ENCODE results near the gene BACH2. TPM values are rescaled to one million over a fixed set of nuclear protein-coding genes. Genes with fewer than 3 reads are reported as not detected.

BACH2 gene
- polyA plus RNA-seq, 1 donor from 2014 or later = 45.5 TPM

DNA sequence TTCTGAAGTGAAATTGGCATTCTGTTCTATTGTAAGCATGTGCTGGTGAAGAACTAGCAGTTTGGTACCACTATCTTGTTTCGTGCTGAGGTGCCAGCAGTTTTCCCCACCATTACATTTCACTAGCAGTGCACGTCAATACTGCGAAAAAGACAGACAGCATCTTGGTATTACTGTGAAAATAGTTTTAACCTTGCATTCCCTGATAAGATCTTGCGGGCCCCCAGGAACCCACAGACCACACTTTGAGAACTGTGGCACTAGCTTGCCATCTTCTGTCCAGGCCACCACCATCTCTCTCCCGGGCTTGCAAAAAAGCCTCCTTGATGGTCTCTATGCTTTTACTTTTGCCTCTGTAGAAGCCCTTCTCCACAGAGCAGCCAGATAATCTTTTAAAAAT lies 185.7 kb downstream of the BACH2 start:
- TF ChIP-seq RAD21 (conservative IDR thresholded peaks at IDR 0.05) (no peak), POLR2AphosphoS5 (IDR thresholded peaks at IDR 0.05) (no peak), MXI1 (conservative IDR thresholded peaks at IDR 0.05; ENCODE audit: poor library complexity, severe bottlenecking) (no peak), SMC3 (conservative IDR thresholded peaks at IDR 0.05; ENCODE audit: poor library complexity) (no peak), EP300 (conservative IDR thresholded peaks at IDR 0.05; ENCODE audit: poor library complexity, severe bottlenecking) (no peak), TAF1 (IDR thresholded peaks at IDR 0.05; ENCODE audit: low read depth) (no peak), EZH2 (IDR thresholded peaks at IDR 0.05; ENCODE audit: borderline replicate concordance, insufficient read depth, low read length, poor library complexity, severe bottlenecking) (no peak)
- TF ChIP-seq, protein P1, sequence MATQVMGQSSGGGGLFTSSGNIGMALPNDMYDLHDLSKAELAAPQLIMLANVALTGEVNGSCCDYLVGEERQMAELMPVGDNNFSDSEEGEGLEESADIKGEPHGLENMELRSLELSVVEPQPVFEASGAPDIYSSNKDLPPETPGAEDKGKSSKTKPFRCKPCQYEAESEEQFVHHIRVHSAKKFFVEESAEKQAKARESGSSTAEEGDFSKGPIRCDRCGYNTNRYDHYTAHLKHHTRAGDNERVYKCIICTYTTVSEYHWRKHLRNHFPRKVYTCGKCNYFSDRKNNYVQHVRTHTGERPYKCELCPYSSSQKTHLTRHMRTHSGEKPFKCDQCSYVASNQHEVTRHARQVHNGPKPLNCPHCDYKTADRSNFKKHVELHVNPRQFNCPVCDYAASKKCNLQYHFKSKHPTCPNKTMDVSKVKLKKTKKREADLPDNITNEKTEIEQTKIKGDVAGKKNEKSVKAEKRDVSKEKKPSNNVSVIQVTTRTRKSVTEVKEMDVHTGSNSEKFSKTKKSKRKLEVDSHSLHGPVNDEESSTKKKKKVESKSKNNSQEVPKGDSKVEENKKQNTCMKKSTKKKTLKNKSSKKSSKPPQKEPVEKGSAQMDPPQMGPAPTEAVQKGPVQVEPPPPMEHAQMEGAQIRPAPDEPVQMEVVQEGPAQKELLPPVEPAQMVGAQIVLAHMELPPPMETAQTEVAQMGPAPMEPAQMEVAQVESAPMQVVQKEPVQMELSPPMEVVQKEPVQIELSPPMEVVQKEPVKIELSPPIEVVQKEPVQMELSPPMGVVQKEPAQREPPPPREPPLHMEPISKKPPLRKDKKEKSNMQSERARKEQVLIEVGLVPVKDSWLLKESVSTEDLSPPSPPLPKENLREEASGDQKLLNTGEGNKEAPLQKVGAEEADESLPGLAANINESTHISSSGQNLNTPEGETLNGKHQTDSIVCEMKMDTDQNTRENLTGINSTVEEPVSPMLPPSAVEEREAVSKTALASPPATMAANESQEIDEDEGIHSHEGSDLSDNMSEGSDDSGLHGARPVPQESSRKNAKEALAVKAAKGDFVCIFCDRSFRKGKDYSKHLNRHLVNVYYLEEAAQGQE (IDR thresholded peaks at IDR 0.05; ENCODE audit: borderline replicate concordance) = no peak
- TF ChIP-seq, protein P2, sequence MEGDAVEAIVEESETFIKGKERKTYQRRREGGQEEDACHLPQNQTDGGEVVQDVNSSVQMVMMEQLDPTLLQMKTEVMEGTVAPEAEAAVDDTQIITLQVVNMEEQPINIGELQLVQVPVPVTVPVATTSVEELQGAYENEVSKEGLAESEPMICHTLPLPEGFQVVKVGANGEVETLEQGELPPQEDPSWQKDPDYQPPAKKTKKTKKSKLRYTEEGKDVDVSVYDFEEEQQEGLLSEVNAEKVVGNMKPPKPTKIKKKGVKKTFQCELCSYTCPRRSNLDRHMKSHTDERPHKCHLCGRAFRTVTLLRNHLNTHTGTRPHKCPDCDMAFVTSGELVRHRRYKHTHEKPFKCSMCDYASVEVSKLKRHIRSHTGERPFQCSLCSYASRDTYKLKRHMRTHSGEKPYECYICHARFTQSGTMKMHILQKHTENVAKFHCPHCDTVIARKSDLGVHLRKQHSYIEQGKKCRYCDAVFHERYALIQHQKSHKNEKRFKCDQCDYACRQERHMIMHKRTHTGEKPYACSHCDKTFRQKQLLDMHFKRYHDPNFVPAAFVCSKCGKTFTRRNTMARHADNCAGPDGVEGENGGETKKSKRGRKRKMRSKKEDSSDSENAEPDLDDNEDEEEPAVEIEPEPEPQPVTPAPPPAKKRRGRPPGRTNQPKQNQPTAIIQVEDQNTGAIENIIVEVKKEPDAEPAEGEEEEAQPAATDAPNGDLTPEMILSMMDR (IDR thresholded peaks at IDR 0.05; ENCODE audit: poor library complexity, severe bottlenecking) = no peak
- Histone ChIP-seq H3K4me3 (ENCODE audit: low read length) (no peak overlapping the region), H3K27ac (ENCODE audit: low read length) (no peak overlapping the region), H3K79me2 (replicated peaks; ENCODE audit: insufficient read depth, low read length) (peaks cover 52% of the 10 kb centered on the region), H3K9ac (ENCODE audit: low read length) (no peak overlapping the region), H3K9me3 (ENCODE audit: low read length) (peaks cover 11% of the 10 kb centered on the region), H3K36me3 (ENCODE audit: insufficient read depth, low read length) (no peaks in the 10 kb centered on the region), H2AFZ (ENCODE audit: low read depth, low read length) (no peak overlapping the region), H3F3A (ENCODE audit: insufficient read depth, low read length, poor library complexity, severe bottlenecking) (no peaks in the 10 kb centered on the region), H3K4me2 (ENCODE audit: low read length) (no peak overlapping the region), H3K9me2 (ENCODE audit: insufficient read depth, low read length) (no peaks in the 10 kb centered on the region), H4K20me1 (ENCODE audit: insufficient read depth) (no peaks in the 10 kb centered on the region), H3K27me3 (ENCODE audit: insufficient read depth, low read depth, low read length) (no peaks in the 10 kb centered on the region)

DNA sequence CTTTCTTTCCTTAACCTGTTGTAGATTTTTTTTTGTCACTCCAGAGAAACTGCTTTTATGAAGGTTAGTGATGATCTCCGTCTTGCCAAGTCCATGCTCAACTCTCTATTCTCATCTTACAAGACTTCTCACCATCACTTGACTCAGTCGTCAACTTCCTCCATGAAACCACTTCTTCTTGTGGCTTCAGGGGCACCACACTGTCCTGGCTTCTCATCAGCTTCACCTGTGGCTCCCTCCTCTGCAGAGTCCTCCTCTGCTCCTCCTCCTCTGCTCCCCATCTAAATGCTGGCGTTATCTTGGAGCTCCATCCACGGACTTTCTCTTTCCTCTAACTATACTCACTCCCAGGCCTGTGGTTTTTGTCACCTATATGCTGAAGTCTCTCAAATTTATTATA lies 187.5 kb downstream of the BACH2 start:
- Histone ChIP-seq H3K9ac (ENCODE audit: low read length) (no peak overlapping the region), H3K9me3 (ENCODE audit: low read length) (peaks cover 11% of the 10 kb centered on the region), H2AFZ (ENCODE audit: low read depth, low read length) (no peak overlapping the region), H3K4me3 (ENCODE audit: low read length) (no peak overlapping the region), H3K9me2 (ENCODE audit: insufficient read depth, low read length) (no peaks in the 10 kb centered on the region), H3K79me2 (replicated peaks; ENCODE audit: insufficient read depth, low read length) (peaks cover 44% of the 10 kb centered on the region), H3K4me2 (ENCODE audit: low read length) (no peak overlapping the region), H4K20me1 (ENCODE audit: insufficient read depth) (no peaks in the 10 kb centered on the region), H3K27ac (ENCODE audit: low read length) (no peak overlapping the region), H3K27me3 (ENCODE audit: insufficient read depth, low read depth, low read length) (no peaks in the 10 kb centered on the region), H3K36me3 (ENCODE audit: insufficient read depth, low read length) (no peaks in the 10 kb centered on the region), H3F3A (ENCODE audit: insufficient read depth, low read length, poor library complexity, severe bottlenecking) (no peaks in the 10 kb centered on the region)
- TF ChIP-seq RAD21 (conservative IDR thresholded peaks at IDR 0.05) (no peak), SMC3 (conservative IDR thresholded peaks at IDR 0.05; ENCODE audit: poor library complexity) (no peak), EZH2 (IDR thresholded peaks at IDR 0.05; ENCODE audit: borderline replicate concordance, insufficient read depth, low read length, poor library complexity, severe bottlenecking) (no peak), MXI1 (conservative IDR thresholded peaks at IDR 0.05; ENCODE audit: poor library complexity, severe bottlenecking) (no peak)
- TF ChIP-seq, protein P1 (IDR thresholded peaks at IDR 0.05; ENCODE audit: borderline replicate concordance) = no peak
- TF ChIP-seq, protein P2 (IDR thresholded peaks at IDR 0.05; ENCODE audit: poor library complexity, severe bottlenecking) = no peak
